Measurements from ENCODE around the gene NAA25. TPM values are rescaled to one million over a fixed set of nuclear protein-coding genes. Genes with fewer than 3 reads are reported as not detected.

The NAA25 gene
- total RNA-seq, 1 experiment from 2014 or later, result 70.5 TPM

DNA sequence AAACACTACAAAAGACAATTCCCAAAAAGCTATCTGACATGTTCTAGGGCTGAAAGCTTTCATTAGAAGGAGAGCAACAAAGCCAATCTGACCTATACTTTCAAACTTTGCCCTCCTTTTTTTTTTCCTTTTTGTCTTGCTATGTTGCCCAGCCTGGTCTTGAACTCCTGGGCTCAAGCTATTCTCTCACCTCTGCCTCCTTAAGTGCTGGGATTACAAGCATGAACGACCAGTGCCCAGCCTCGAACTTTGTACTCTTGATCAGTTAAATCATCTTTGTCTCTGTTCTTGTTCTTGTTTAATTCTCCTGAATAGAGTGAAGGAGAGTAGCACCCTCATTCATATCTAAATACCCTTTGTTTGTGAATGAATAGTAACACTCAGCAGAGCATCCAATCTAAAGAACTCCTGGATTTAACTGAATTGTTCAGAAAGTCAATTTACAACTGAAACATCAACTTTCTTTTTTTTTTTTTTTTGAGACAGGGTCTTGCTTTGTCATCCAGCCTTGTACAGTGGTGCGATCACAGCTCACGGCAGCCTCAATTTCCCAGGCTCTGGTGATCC lies 73.3 kb downstream of the NAA25 start:
- no peak for DNase-seq (ENCODE audit: low spot score)
- H3K27ac ChIP-seq (ENCODE audit: low read depth, low read length, poor library complexity, severe bottlenecking), result no peak overlapping the region
- no peaks in the 10 kb centered on the region for H3K9me3 ChIP-seq (ENCODE audit: low read depth, low read length, poor library complexity, severe bottlenecking)
- intact Hi-C loops (cut with micrococcal nuclease; ENCODE audit: unreplicated experiment), result loop anchor here (5.0 kb wide), 1 partner anchor 47 kb away; no protein-coding TSS in a partner anchor
- H3K4me3 ChIP-seq (ENCODE audit: low read depth, low read length, poor library complexity, severe bottlenecking), result no peak overlapping the region
- no TSS peak for BruUV-seq (replicated peaks)
- ChIA-PET CTCF (no interaction called here), POLR2A (ENCODE audit: low non-redundant PET) (no interaction called here)
- no peak for TF ChIP-seq EZH2 (IDR thresholded peaks at IDR 0.05; ENCODE audit: borderline replicate concordance, low read depth, low read length, poor library complexity, severe bottlenecking)
- TF ChIP-seq, protein P1, sequence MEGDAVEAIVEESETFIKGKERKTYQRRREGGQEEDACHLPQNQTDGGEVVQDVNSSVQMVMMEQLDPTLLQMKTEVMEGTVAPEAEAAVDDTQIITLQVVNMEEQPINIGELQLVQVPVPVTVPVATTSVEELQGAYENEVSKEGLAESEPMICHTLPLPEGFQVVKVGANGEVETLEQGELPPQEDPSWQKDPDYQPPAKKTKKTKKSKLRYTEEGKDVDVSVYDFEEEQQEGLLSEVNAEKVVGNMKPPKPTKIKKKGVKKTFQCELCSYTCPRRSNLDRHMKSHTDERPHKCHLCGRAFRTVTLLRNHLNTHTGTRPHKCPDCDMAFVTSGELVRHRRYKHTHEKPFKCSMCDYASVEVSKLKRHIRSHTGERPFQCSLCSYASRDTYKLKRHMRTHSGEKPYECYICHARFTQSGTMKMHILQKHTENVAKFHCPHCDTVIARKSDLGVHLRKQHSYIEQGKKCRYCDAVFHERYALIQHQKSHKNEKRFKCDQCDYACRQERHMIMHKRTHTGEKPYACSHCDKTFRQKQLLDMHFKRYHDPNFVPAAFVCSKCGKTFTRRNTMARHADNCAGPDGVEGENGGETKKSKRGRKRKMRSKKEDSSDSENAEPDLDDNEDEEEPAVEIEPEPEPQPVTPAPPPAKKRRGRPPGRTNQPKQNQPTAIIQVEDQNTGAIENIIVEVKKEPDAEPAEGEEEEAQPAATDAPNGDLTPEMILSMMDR (conservative IDR thresholded peaks at IDR 0.05; ENCODE audit: low read depth, low read length), result no peak
- H3K36me3 ChIP-seq (ENCODE audit: insufficient read depth, low read length, poor library complexity, severe bottlenecking), result peaks cover 90% of the 10 kb centered on the region
- H3K27me3 ChIP-seq (replicated peaks; ENCODE audit: insufficient read depth, low read depth, low read length, poor library complexity), result no peaks in the 10 kb centered on the region
- no peaks in the 10 kb centered on the region for H3K4me1 ChIP-seq (ENCODE audit: insufficient read depth, low read length, poor library complexity, severe bottlenecking)

DNA sequence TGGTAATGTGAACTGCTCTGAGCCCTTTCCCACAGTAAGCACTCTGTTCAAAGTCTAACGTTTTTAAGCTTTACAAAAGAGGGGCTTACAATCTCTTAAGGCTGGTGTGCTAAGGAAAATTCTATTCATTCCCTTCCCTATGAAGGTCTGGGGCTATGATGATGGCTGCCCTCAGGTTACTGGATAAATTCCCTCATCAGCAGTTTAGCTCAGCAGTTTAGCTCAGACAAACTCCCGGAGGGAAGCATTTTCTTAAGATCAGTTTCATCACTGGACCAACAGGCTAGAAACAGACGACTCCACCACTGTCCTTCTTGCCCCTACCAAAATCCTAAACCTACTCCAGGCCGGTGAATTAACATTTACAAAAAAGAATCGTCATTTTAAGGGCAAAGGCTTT lies 76.3 kb downstream of the NAA25 start:
- ChIA-PET POLR2A (ENCODE audit: low non-redundant PET) (no interaction called here), CTCF (no interaction called here)
- no peaks in the 10 kb centered on the region for H3K27me3 ChIP-seq (replicated peaks; ENCODE audit: insufficient read depth, low read depth, low read length, poor library complexity)
- intact Hi-C loops (cut with micrococcal nuclease; ENCODE audit: unreplicated experiment), result no loop called here
- no peaks in the 10 kb centered on the region for H3K9me3 ChIP-seq (ENCODE audit: low read depth, low read length, poor library complexity, severe bottlenecking)
- TF ChIP-seq, protein P1 (conservative IDR thresholded peaks at IDR 0.05; ENCODE audit: low read depth, low read length), result no peak
- TF ChIP-seq EZH2 (IDR thresholded peaks at IDR 0.05; ENCODE audit: borderline replicate concordance, low read depth, low read length, poor library complexity, severe bottlenecking), result no peak
- peaks cover 85% of the 10 kb centered on the region for H3K36me3 ChIP-seq (ENCODE audit: insufficient read depth, low read length, poor library complexity, severe bottlenecking)
- BruUV-seq (replicated peaks), result no TSS peak
- DNase-seq (ENCODE audit: low spot score), result no peak
- no peak overlapping the region for H3K4me3 ChIP-seq (ENCODE audit: low read depth, low read length, poor library complexity, severe bottlenecking)
- no peak overlapping the region for H3K27ac ChIP-seq (ENCODE audit: low read depth, low read length, poor library complexity, severe bottlenecking)
- H3K4me1 ChIP-seq (ENCODE audit: insufficient read depth, low read length, poor library complexity, severe bottlenecking), result no peaks in the 10 kb centered on the region

DNA sequence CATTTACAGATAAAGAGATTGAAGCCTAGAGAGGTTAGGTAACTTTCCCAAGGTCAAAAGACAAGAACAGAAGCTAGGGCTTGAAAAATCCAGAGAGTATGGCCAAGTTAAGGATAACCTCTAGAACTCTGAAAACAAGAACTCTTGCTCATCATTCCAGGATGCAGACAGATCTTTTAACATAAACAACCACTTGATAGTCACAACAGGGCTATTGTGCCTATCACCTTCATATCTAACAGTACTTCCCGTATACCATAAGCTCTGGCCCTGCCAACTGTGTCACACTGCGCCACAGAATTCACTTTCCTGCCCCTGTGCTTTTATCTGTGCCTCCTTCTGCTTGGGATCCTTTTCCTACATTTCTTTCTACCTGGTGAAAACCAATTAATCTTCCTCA lies 77.1 kb downstream of the NAA25 start:
- Histone ChIP-seq H3K27ac (ENCODE audit: low read depth, low read length, poor library complexity, severe bottlenecking) (no peak overlapping the region), H3K4me1 (ENCODE audit: insufficient read depth, low read length, poor library complexity, severe bottlenecking) (peaks cover under 1% of the 10 kb centered on the region), H3K4me3 (ENCODE audit: low read depth, low read length, poor library complexity, severe bottlenecking) (no peak overlapping the region), H3K9me3 (ENCODE audit: low read depth, low read length, poor library complexity, severe bottlenecking) (no peaks in the 10 kb centered on the region), H3K36me3 (ENCODE audit: insufficient read depth, low read length, poor library complexity, severe bottlenecking) (peaks cover 77% of the 10 kb centered on the region), H3K27me3 (replicated peaks; ENCODE audit: insufficient read depth, low read depth, low read length, poor library complexity) (no peaks in the 10 kb centered on the region)
- no peak for DNase-seq (ENCODE audit: low spot score)
- no TSS peak for BruUV-seq (replicated peaks)
- intact Hi-C loops (cut with micrococcal nuclease; ENCODE audit: unreplicated experiment), result no loop called here
- CTCF ChIA-PET, result no interaction called here
- POLR2A ChIA-PET (ENCODE audit: low non-redundant PET), result no interaction called here
- TF ChIP-seq, protein P1 (conservative IDR thresholded peaks at IDR 0.05; ENCODE audit: low read depth, low read length), result no peak
- no peak for TF ChIP-seq EZH2 (IDR thresholded peaks at IDR 0.05; ENCODE audit: borderline replicate concordance, low read depth, low read length, poor library complexity, severe bottlenecking)
